Neural cell (in vitro differentiated cells): ENCODE data around the gene PDE8B. TPM values are rescaled to one million over a fixed set of nuclear protein-coding genes. Genes with fewer than 3 reads are reported as not detected.

Experiments
- H2AFZ ChIP-seq: fragments of 200-600, 300-800 bp; sonication (generic), shearing (Covaris generic); 2 replicates; pipeline ENCODE4 v1.6.0; 2014; ENCODE audit warnings: low read depth, mild to moderate bottlenecking, antibody characterized with exemption, low read length, moderate library complexity
- H3F3A ChIP-seq: fragments of 200-600 bp; shearing (Covaris generic); 2 replicates; pipeline ENCODE4 v1.6.1; 2016; ENCODE audit warnings: mild to moderate bottlenecking, moderate library complexity, mixed read lengths, antibody characterized with exemption, low read length; ENCODE audit not compliant: insufficient read depth, poor library complexity, severe bottlenecking
- H3K27ac ChIP-seq: fragments of 200-600, 300-800 bp; sonication (generic), shearing (Covaris generic); 2 replicates; pipeline ENCODE4 v1.5.1; 2014; ENCODE audit warnings: mild to moderate bottlenecking, low read length, moderate library complexity
- H3K27me3 ChIP-seq: fragments of 300-800, 200-600 bp; sonication (generic), shearing (Covaris generic); 2 replicates; pipeline ENCODE4 v1.6.0; 2014; ENCODE audit warnings: mild to moderate bottlenecking, low read depth, low read length, moderate library complexity; ENCODE audit not compliant: insufficient read depth
- H3K36me3 ChIP-seq: fragments of 300-800, 200-600 bp; sonication (generic), shearing (Covaris generic); 2 replicates; pipeline ENCODE4 v1.5.1; 2014; ENCODE audit warnings: mild to moderate bottlenecking, antibody characterized with exemption, low read length, moderate library complexity; ENCODE audit not compliant: insufficient read depth
- H3K4me2 ChIP-seq: fragments of 300-800, 200-600 bp; sonication (generic), shearing (Covaris generic); 2 replicates; pipeline ENCODE4 v1.6.0; 2014; ENCODE audit warnings: mild to moderate bottlenecking, low read length
- H3K4me3 ChIP-seq: fragments of 300-800, 200-600 bp; sonication (generic), shearing (Covaris generic); 2 replicates; pipeline ENCODE4 v1.5.1; 2014; ENCODE audit warnings: mild to moderate bottlenecking, low read length, moderate library complexity
- H3K79me2 ChIP-seq: fragments of 200-600 bp; shearing (Covaris generic); replicated peaks from 2 replicates; pipeline ENCODE4 v1.6.0; 2014; ENCODE audit warnings: mild to moderate bottlenecking, low read length, moderate library complexity; ENCODE audit not compliant: insufficient read depth
- H3K9ac ChIP-seq: fragments of 300-800, 200-600 bp; sonication (generic), shearing (Covaris generic); 2 replicates; pipeline ENCODE4 v1.6.1; 2016; ENCODE audit warnings: mild to moderate bottlenecking, low read length, mixed read lengths
- H3K9me2 ChIP-seq: fragments of 200-600 bp; shearing (Covaris generic); 2 replicates; pipeline ENCODE4 v1.6.1; 2016; ENCODE audit warnings: mild to moderate bottlenecking, low read length, mixed read lengths; ENCODE audit not compliant: insufficient read depth
- H3K9me3 ChIP-seq: fragments of 200-600, 300-800 bp; sonication (generic), shearing (Covaris generic); 2 replicates; pipeline ENCODE4 v1.6.1; 2016; ENCODE audit warnings: mild to moderate bottlenecking, mixed run types, low read length, moderate library complexity, mixed read lengths
- H4K20me1 ChIP-seq: fragments of 200-600 bp; shearing (Covaris generic); 2 replicates; pipeline ENCODE4 v1.6.1; 2016; ENCODE audit warnings: mild to moderate bottlenecking, mixed run types; ENCODE audit not compliant: insufficient read depth
- CTCF ChIP-seq: fragments of 450-650 bp; IDR thresholded peaks from 2 replicates; pipeline ENCODE4 v1.5.1; 2014; ENCODE audit warnings: antibody characterized with exemption, mild to moderate bottlenecking, moderate library complexity; ENCODE audit not compliant: poor library complexity, severe bottlenecking
- EP300 ChIP-seq: fragments of 450-650 bp; conservative IDR thresholded peaks from 2 replicates; pipeline ENCODE4 v1.6.1; 2014; ENCODE audit warnings: antibody characterized with exemption, mild to moderate bottlenecking, moderate library complexity; ENCODE audit not compliant: poor library complexity, severe bottlenecking
- EZH2 ChIP-seq: fragments of 200-600, 300-800 bp; shearing (Covaris generic), sonication (generic); IDR thresholded peaks from 2 replicates; pipeline ENCODE4 v1.6.1; 2014; ENCODE audit warnings: antibody characterized with exemption, low read length, borderline replicate concordance, mild to moderate bottlenecking; ENCODE audit not compliant: insufficient read depth, poor library complexity, severe bottlenecking
- MXI1 ChIP-seq: fragments of 450-650 bp; conservative IDR thresholded peaks from 2 replicates; pipeline ENCODE4 v1.6.1; 2014; ENCODE audit warnings: antibody characterized with exemption, mild to moderate bottlenecking; ENCODE audit not compliant: poor library complexity, severe bottlenecking
- POLR2AphosphoS5 ChIP-seq: IDR thresholded peaks from 2 replicates; pipeline ENCODE4 v1.6.1; 2012
- RAD21 ChIP-seq: fragments of 450-650 bp; conservative IDR thresholded peaks from 2 replicates; pipeline ENCODE4 v1.6.1; 2014; ENCODE audit warnings: antibody characterized with exemption, mild to moderate bottlenecking, moderate library complexity
- REST ChIP-seq: IDR thresholded peaks from 2 replicates; pipeline ENCODE4 v1.6.1; 2012; ENCODE audit warnings: borderline replicate concordance
- SMC3 ChIP-seq: fragments of 450-650 bp; conservative IDR thresholded peaks from 2 replicates; pipeline ENCODE4 v1.6.1; 2014; ENCODE audit warnings: antibody characterized with exemption, mild to moderate bottlenecking, moderate library complexity; ENCODE audit not compliant: poor library complexity
- TAF1 ChIP-seq: IDR thresholded peaks from 2 replicates; pipeline ENCODE4 v1.6.1; 2012; ENCODE audit warnings: low read depth
- polyA plus RNA-seq: library from polyadenylated mRNA; depleted of rRNA; stranded (reverse); fragments of >200 nt; gene quantifications from 2 replicates; pipeline ENCODE4 v1.2.3, GENCODE V29; 2014

The PDE8B gene
- polyA plus RNA-seq, 1 donor from 2014 or later: 0.22 TPM

GRCh38 chr5:77326986-77327734 lies 116.7 kb downstream of the PDE8B start:
- H3K9ac ChIP-seq: no peak overlapping the region
- H3K36me3 ChIP-seq: no peaks in the 10 kb centered on the region
- no peak overlapping the region for H3K4me2 ChIP-seq
- H3K9me3 ChIP-seq: no peaks in the 10 kb centered on the region
- no peaks in the 10 kb centered on the region for H3K9me2 ChIP-seq
- H2AFZ ChIP-seq: no peak overlapping the region
- no peak overlapping the region for H3K27ac ChIP-seq
- no peaks in the 10 kb centered on the region for H4K20me1 ChIP-seq
- H3K79me2 ChIP-seq: no peaks in the 10 kb centered on the region
- no peaks in the 10 kb centered on the region for H3F3A ChIP-seq
- TF ChIP-seq RAD21 (no peak), EZH2 (no peak), EP300 (no peak), SMC3 (no peak)
- no peaks in the 10 kb centered on the region for H3K27me3 ChIP-seq
- H3K4me3 ChIP-seq: no peak overlapping the region

GRCh38 chr5:77328930-77329647 lies 118.6 kb downstream of the PDE8B start:
- Histone ChIP-seq H2AFZ (no peak overlapping the region), H3K9ac (no peak overlapping the region), H4K20me1 (no peaks in the 10 kb centered on the region), H3K79me2 (no peaks in the 10 kb centered on the region), H3K4me3 (no peak overlapping the region), H3F3A (no peaks in the 10 kb centered on the region), H3K36me3 (no peaks in the 10 kb centered on the region), H3K4me2 (no peak overlapping the region), H3K9me3 (no peaks in the 10 kb centered on the region), H3K9me2 (no peaks in the 10 kb centered on the region), H3K27ac (no peak overlapping the region), H3K27me3 (no peaks in the 10 kb centered on the region)
- TF ChIP-seq MXI1 (no peak), EZH2 (no peak), EP300 (no peak), CTCF (no peak), SMC3 (no peak), RAD21 (no peak), TAF1 (no peak), REST (no peak), POLR2AphosphoS5 (no peak)
